HepG2 (cell line): ENCODE measurements around the gene KIRREL3. TPM values are rescaled to one million over a fixed set of nuclear protein-coding genes. Genes with fewer than 3 reads are reported as not detected.

Experiments
- ATAC-seq: fragments of 200-7000 bp; cut with Tn5 transposase; 3 replicates; pipeline ENCODE4 v1.9.1; 2020; ENCODE audit warnings: mild to moderate bottlenecking, moderate library complexity
- BruUV-seq: library from RNA; stranded (reverse); fragments of 400-500 nt; replicated peaks from 2 replicates; lab custom pipeline; 2021; lab: Mats Ljungman, UMichigan
- CTCF ChIA-PET: fragments of 300-600 bp; formaldehyde crosslinking; extraction: SDS; loops from one replicate; lab custom pipeline; 2021; ENCODE audit warnings: low total read pairs, inconsistent platforms, low intra/inter-chr PET ratio; lab: Yijun Ruan, JAX
- POLR2A ChIA-PET: fragments of 350-600 bp; sonication (Branson Sonifier 250); formaldehyde crosslinking; loops from one replicate; lab custom pipeline; 2020; ENCODE audit warnings: antibody characterized with exemption, inconsistent platforms; lab: Yijun Ruan, JAX
- DNase-seq: peaks from one replicate; pipeline ENCODE4 v3.0.0-alpha.2; 2015; ENCODE audit warnings: low spot score
- FAIRE-seq: peaks from 3 replicates; lab custom pipeline; 2011; peaks lifted over from hg19 to GRCh38; lab: Jason Lieb, UNC
- H2AFZ ChIP-seq: one replicate; pipeline ENCODE4 v1.6.1; 2011; ENCODE audit warnings: low read length, inconsistent platforms
- H3K27ac ChIP-seq: fragments of 300-600 bp; 3 replicates; pipeline ENCODE4 v1.8.0; 2011; ENCODE audit warnings: mixed run types, mild to moderate bottlenecking, mixed read lengths, low read length, inconsistent platforms; ENCODE audit not compliant: insufficient read depth; ENCODE audit errors: extremely low read length
- H3K27me3 ChIP-seq, 2 experiments: fragments of 200-600 bp in 1 of 2; 2 replicates in 1 of 2; 3 replicates in 1 of 2; pipeline versions ENCODE4 v1.6.0 to v1.8.0; 2011; ENCODE audit warnings: low read length in 2 of 2, mild to moderate bottlenecking in 2 of 2, moderate library complexity in 2 of 2, inconsistent platforms in 1 of 2; ENCODE audit not compliant: insufficient read depth in 2 of 2, control insufficient read depth in 1 of 2
- H3K36me3 ChIP-seq, 2 experiments: fragments of 200-600 bp in 1 of 2; replicated peaks in 1 of 2; 2 replicates in 1 of 2; 3 replicates in 1 of 2; pipeline versions ENCODE4 v1.5.1 to v1.8.0; 2011; ENCODE audit warnings: low read length in 2 of 2, inconsistent platforms in 1 of 2; ENCODE audit not compliant: insufficient read depth in 2 of 2, control insufficient read depth in 1 of 2
- H3K4me1 ChIP-seq: 2 replicates; pipeline ENCODE4 v1.5.1; 2012; ENCODE audit warnings: low read length, inconsistent platforms; ENCODE audit not compliant: insufficient read depth
- H3K4me2 ChIP-seq: 2 replicates; pipeline ENCODE4 v1.6.0; 2011; ENCODE audit warnings: low read depth, low read length, inconsistent platforms
- H3K4me3 ChIP-seq, 3 experiments: fragments of 200-600 bp in 1 of 3; sonication (generic), shearing (Covaris generic) in 1 of 3; replicated peaks in 1 of 3; 2 replicates each; pipeline ENCODE4 v1.5.1; 2011 to 2016; ENCODE audit warnings: low read length in 3 of 3, inconsistent platforms in 2 of 3, low read depth in 2 of 3, mild to moderate bottlenecking in 2 of 3, control low read depth in 1 of 3, mixed read lengths in 1 of 3; ENCODE audit not compliant: insufficient read depth in 1 of 3
- H3K79me2 ChIP-seq: one replicate; pipeline ENCODE4 v1.6.1; 2011; ENCODE audit warnings: low read length, inconsistent platforms; ENCODE audit not compliant: insufficient read depth
- H3K9ac ChIP-seq: 2 replicates; pipeline ENCODE4 v1.6.0; 2011; ENCODE audit warnings: mild to moderate bottlenecking, low read depth, low read length, inconsistent platforms; ENCODE audit not compliant: insufficient read depth
- H3K9me3 ChIP-seq: 2 replicates; pipeline ENCODE4 v1.5.1; 2012; ENCODE audit warnings: mild to moderate bottlenecking, low read length
- H4K20me1 ChIP-seq: 2 replicates; pipeline ENCODE4 v1.6.0; 2011; ENCODE audit warnings: inconsistent platforms, mild to moderate bottlenecking, low read length, moderate library complexity; ENCODE audit not compliant: insufficient read depth
- ISX ChIP-seq: sonication (generic); formaldehyde crosslinking; conservative IDR thresholded peaks from 2 replicates; pipeline ENCODE4 v1.5.0; 2020; ENCODE audit warnings: missing genetic modification reagents
- NCOA2 ChIP-seq: sonication (generic); formaldehyde crosslinking; IDR thresholded peaks from 2 replicates; pipeline ENCODE4 v1.8.0; 2022; ENCODE audit warnings: inconsistent platforms
- ZNF292 ChIP-seq: sonication (generic); formaldehyde crosslinking; IDR thresholded peaks from 2 replicates; pipeline ENCODE4 v1.8.1; 2022; ENCODE audit warnings: mild to moderate bottlenecking, low read depth, missing genetic modification reagents, borderline replicate concordance
- ZNF570 ChIP-seq: sonication (generic); formaldehyde crosslinking; IDR thresholded peaks from 2 replicates; pipeline ENCODE4 v1.4.0; 2020; ENCODE audit warnings: mild to moderate bottlenecking, missing genetic modification reagents, borderline replicate concordance
- ZNF766 ChIP-seq: sonication (generic); formaldehyde crosslinking; IDR thresholded peaks from 2 replicates; pipeline ENCODE4 v1.5.0; 2020; ENCODE audit warnings: missing genetic modification reagents, borderline replicate concordance
- ZNF773 ChIP-seq: sonication (generic); formaldehyde crosslinking; IDR thresholded peaks from 2 replicates; pipeline ENCODE4 v1.4.0; 2020; ENCODE audit warnings: missing genetic modification reagents, borderline replicate concordance
- WGBS: methylation state at CpG from one replicate; pipeline ENCODE4 v1.1.6; 2017; ENCODE audit warnings: low lambda C conversion rate; 5-methylcytosine and 5-hydroxymethylcytosine counted together
- in situ Hi-C: cut with HindIII; loops from 2 replicates; pipeline ENCODE4 v1.10.0; 2017; ENCODE audit warnings: low pct_unique_long_range_greater_than_20kb; ENCODE audit not compliant: extremely low pct_ligation_motif_present
- intact Hi-C: fragments of 100-400 bp; cut with micrococcal nuclease; formaldehyde crosslinking; loops from one replicate; pipeline ENCODE4 v1.10.0; 2022; ENCODE audit not compliant: unreplicated experiment
- polyA plus RNA-seq, 8 experiments: library from polyadenylated mRNA; depleted of rRNA in 3 of 8; stranded (reverse) in 7 of 8; unstranded in 1 of 8; fragments of >200 nt; fragmentation: Illumina TruSeq in 4 of 8; extraction: Trizol in 4 of 8; gene quantifications; 2 replicates each; pipeline versions ENCODE4 v1.2.1 to v1.2.3, GENCODE V29; 2011 to 2016; ENCODE audit warnings: low read depth in 4 of 8, missing spikeins in 1 of 8, mixed read lengths in 1 of 8; ENCODE audit not compliant: insufficient read depth in 1 of 8
- total RNA-seq, 5 experiments: library from RNA; depleted of rRNA; stranded (reverse); fragments of >200 nt; fragmentation: Illumina TruSeq; extraction: Trizol; gene quantifications; 2 replicates each; pipeline ENCODE4 v1.2.3, GENCODE V29; 2016; ENCODE audit warnings: low read depth in 1 of 5
- TF ChIP-seq, protein P1 (sequence below): IDR thresholded peaks from 2 replicates; pipeline ENCODE4 v1.6.1; 2016; ENCODE audit warnings: missing genetic modification reagents, missing compliant biosample characterization
- TF ChIP-seq, protein P2 (sequence below): sonication (generic); formaldehyde crosslinking; IDR thresholded peaks from 2 replicates; pipeline ENCODE4 v1.8.1; 2023; ENCODE audit warnings: mild to moderate bottlenecking, missing genetic modification reagents, borderline replicate concordance
- TF ChIP-seq, protein P3 (sequence below): sonication (generic); formaldehyde crosslinking; IDR thresholded peaks from 2 replicates; pipeline ENCODE4 v1.4.0; 2020; ENCODE audit warnings: missing genetic modification reagents, borderline replicate concordance

The KIRREL3 gene
- total and polyA plus RNA-seq, 2 of the 13 experiments (the other 11 are each of a cell fraction or from before 2014, with no cell fraction given), result not detected

DNA sequence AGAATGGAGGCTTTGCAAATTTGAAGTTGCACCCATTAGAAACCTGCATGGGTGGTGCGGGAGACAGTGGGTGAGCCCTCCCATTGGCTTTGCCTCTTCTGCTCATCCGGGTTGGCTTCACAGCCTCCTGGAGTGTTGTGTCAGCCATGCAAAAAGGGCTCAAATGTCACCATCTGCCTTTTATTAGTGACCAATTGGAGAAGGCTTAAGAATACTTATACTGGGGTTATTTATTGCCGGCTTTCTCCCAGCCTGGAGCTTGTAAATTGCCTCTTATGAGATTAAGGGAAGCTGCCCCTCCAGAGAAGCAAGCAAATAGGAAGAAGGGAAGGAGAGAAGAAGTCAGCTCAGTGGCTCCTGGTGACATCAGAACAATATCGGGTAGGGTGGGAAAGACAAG is 462.5 kb downstream of the KIRREL3 start:
- H3K79me2 ChIP-seq, result no peaks in the 10 kb centered on the region
- no TSS peak for BruUV-seq
- intact Hi-C loops (no loop called here), in situ Hi-C loops (no loop called here)
- H3K4me1 ChIP-seq, result no peaks in the 10 kb centered on the region
- no peak overlapping the region for H2AFZ ChIP-seq
- ChIA-PET POLR2A (no interaction called here), CTCF (no interaction called here)
- no peak overlapping the region for H3K4me2 ChIP-seq
- no peak overlapping the region for H3K4me3 ChIP-seq
- H3K9me3 ChIP-seq, result no peaks in the 10 kb centered on the region
- WGBS, result 32% methylated on average over 4 of the region's 4 CpGs
- ATAC-seq, result no peak
- no peaks in the 10 kb centered on the region for H4K20me1 ChIP-seq
- TF ChIP-seq, protein P1, sequence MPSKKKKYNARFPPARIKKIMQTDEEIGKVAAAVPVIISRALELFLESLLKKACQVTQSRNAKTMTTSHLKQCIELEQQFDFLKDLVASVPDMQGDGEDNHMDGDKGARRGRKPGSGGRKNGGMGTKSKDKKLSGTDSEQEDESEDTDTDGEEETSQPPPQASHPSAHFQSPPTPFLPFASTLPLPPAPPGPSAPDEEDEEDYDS (CRISPR knock-in tag), result no peak
- TF ChIP-seq, all 625 proteins: peak for 0
- no peak overlapping the region for H3K9ac ChIP-seq
- no peak overlapping the region for H3K27ac ChIP-seq
- DNase-seq, result no peak
- no peak for FAIRE-seq
- peaks cover 2 to 34% of the 10 kb centered on the region in 2 experiments; a peak in 4 of 5 replicates for H3K27me3 ChIP-seq
- H3K36me3 ChIP-seq, result no peaks in the 10 kb centered on the region

GRCh38 chr11:126537492-126537891 is 463.1 kb downstream of the KIRREL3 start:
- intact Hi-C loops, result no loop called here
- no peaks in the 10 kb centered on the region for H3K79me2 ChIP-seq
- no peak overlapping the region for H3K27ac ChIP-seq
- H4K20me1 ChIP-seq, result no peaks in the 10 kb centered on the region
- H3K9ac ChIP-seq, result no peak overlapping the region
- ATAC-seq (no peak), FAIRE-seq (no peak), DNase-seq (no peak)
- WGBS, result 10% methylated on average over 4 of the region's 4 CpGs
- H3K9me3 ChIP-seq, result no peaks in the 10 kb centered on the region
- ChIA-PET POLR2A (no interaction called here), CTCF (no interaction called here)
- no peak overlapping the region for H3K4me2 ChIP-seq
- no TSS peak for BruUV-seq
- H3K4me3 ChIP-seq, result no peak overlapping the region
- no peaks in the 10 kb centered on the region for H3K36me3 ChIP-seq
- in situ Hi-C loops, result no loop called here
- H3K27me3 ChIP-seq, result peaks cover 2 to 30% of the 10 kb centered on the region in 2 experiments; a peak in 4 of 5 replicates
- H3K4me1 ChIP-seq, result no peaks in the 10 kb centered on the region
- H2AFZ ChIP-seq, result no peak overlapping the region
- TF ChIP-seq ZNF766 (CRISPR knock-in tag) (no peak), NCOA2 (CRISPR knock-in tag) (no peak), ZNF773 (CRISPR knock-in tag) (no peak), ZNF292 (CRISPR knock-in tag) (no peak), ISX (CRISPR knock-in tag) (no peak), ZNF570 (CRISPR knock-in tag) (no peak)
- TF ChIP-seq, protein P2, sequence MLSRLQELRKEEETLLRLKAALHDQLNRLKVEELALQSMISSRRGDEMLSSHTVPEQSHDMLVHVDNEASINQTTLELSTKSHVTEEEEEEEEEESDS, result no peak
- TF ChIP-seq, protein P3, sequence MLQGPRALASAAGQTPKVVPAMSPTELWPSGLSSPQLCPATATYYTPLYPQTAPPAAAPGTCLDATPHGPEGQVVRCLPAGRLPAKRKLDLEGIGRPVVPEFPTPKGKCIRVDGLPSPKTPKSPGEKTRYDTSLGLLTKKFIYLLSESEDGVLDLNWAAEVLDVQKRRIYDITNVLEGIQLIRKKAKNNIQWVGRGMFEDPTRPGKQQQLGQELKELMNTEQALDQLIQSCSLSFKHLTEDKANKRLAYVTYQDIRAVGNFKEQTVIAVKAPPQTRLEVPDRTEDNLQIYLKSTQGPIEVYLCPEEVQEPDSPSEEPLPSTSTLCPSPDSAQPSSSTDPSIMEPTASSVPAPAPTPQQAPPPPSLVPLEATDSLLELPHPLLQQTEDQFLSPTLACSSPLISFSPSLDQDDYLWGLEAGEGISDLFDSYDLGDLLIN (CRISPR knock-in tag), result no peak
